Endothelial cell of umbilical vein (primary cell): Measurements from ENCODE around the gene RMND5B. TPM values are rescaled to one million over a fixed set of nuclear protein-coding genes. Genes with fewer than 3 reads are reported as not detected.

Source experiments
- BruUV-seq: library from RNA; stranded (reverse); fragments of 400-500 nt; replicated peaks from 2 replicates; lab custom pipeline; 2021; lab: Mats Ljungman, UMichigan
- CTCF ChIA-PET: fragments of 300-600, 350-600 bp; sonication (Branson Sonifier 250); formaldehyde crosslinking; loops from one replicate; lab custom pipeline; 2021; ENCODE audit warnings: antibody characterized with exemption, inconsistent platforms; lab: Charles Lee
- POLR2A ChIA-PET: fragments of 300-600, 350-600 bp; sonication (Branson Sonifier 250); formaldehyde crosslinking; loops from one replicate; lab custom pipeline; 2021; ENCODE audit warnings: antibody characterized with exemption, inconsistent platforms; lab: Charles Lee
- DNase-seq: peaks from one replicate; pipeline ENCODE4 v3.0.0-alpha.2; 2011; ENCODE audit warnings: low read depth, low spot score
- FAIRE-seq: peaks from 2 replicates; lab custom pipeline; 2011; peaks lifted over from hg19 to GRCh38; lab: Jason Lieb, UNC
- H2AFZ ChIP-seq: 2 replicates; pipeline ENCODE4 v1.6.0; 2012; ENCODE audit warnings: low read depth, low read length, control low read depth, inconsistent platforms
- H3K27ac ChIP-seq: 2 replicates; pipeline ENCODE4 v1.5.1; 2011; ENCODE audit warnings: low read depth, mild to moderate bottlenecking, control low read depth, low read length, moderate library complexity; ENCODE audit not compliant: insufficient read depth
- H3K27me3 ChIP-seq, 2 experiments: 2 replicates each; pipeline versions ENCODE4 v1.6.0 to v1.6.1; 2011; ENCODE audit warnings: low read length in 2 of 2, mixed read lengths in 1 of 2; ENCODE audit not compliant: control insufficient read depth in 2 of 2, insufficient read depth in 2 of 2
- H3K36me3 ChIP-seq, 2 experiments: 2 replicates in 1 of 2; 3 replicates in 1 of 2; pipeline ENCODE4 v1.5.1; 2011; ENCODE audit warnings: low read length in 2 of 2, mild to moderate bottlenecking in 1 of 2, moderate library complexity in 1 of 2; ENCODE audit not compliant: control insufficient read depth in 2 of 2, insufficient read depth in 2 of 2; ENCODE audit errors: extremely low read depth in 1 of 2
- H3K4me1 ChIP-seq: 3 replicates; pipeline ENCODE4 v1.5.1; 2011; ENCODE audit warnings: mild to moderate bottlenecking, low read length; ENCODE audit not compliant: control insufficient read depth, insufficient read depth; ENCODE audit errors: extremely low read depth
- H3K4me2 ChIP-seq: 2 replicates; pipeline ENCODE4 v1.6.1; 2011; ENCODE audit warnings: low read length, control low read depth, mixed read lengths; ENCODE audit not compliant: insufficient read depth
- H3K4me3 ChIP-seq, 3 experiments: fragments of 200-600 bp in 1 of 3; sonication (generic), shearing (Covaris generic) in 1 of 3; replicated peaks in 1 of 3; 2 replicates each; pipeline ENCODE4 v1.5.1; 2011 to 2016; ENCODE audit warnings: control low read depth in 3 of 3, low read length in 3 of 3, mild to moderate bottlenecking in 2 of 3, inconsistent platforms in 1 of 3, low read depth in 1 of 3, moderate library complexity in 1 of 3; ENCODE audit not compliant: insufficient read depth in 1 of 3
- H3K79me2 ChIP-seq: 2 replicates; pipeline ENCODE4 v1.6.0; 2012; ENCODE audit warnings: low read length, inconsistent platforms; ENCODE audit not compliant: control insufficient read depth, insufficient read depth
- H3K9ac ChIP-seq: replicated peaks from 2 replicates; pipeline ENCODE3; 2011; ENCODE audit warnings: low read length, control low read depth; ENCODE audit not compliant: insufficient read depth; ENCODE audit errors: extremely low read depth
- H3K9me1 ChIP-seq: replicated peaks from 3 replicates; pipeline ENCODE4 v1.6.0; 2011; ENCODE audit warnings: mild to moderate bottlenecking, low read length; ENCODE audit not compliant: control insufficient read depth, insufficient read depth; ENCODE audit errors: extremely low read depth
- H3K9me3 ChIP-seq: replicated peaks from 2 replicates; pipeline ENCODE4 v1.5.1; 2012; ENCODE audit warnings: low read length, inconsistent platforms; ENCODE audit not compliant: control insufficient read depth, insufficient read depth
- H4K20me1 ChIP-seq: replicated peaks from 2 replicates; pipeline ENCODE3; 2011; ENCODE audit warnings: mild to moderate bottlenecking, low read length; ENCODE audit not compliant: control insufficient read depth, insufficient read depth; ENCODE audit errors: extremely low read depth
- CTCF ChIP-seq, 2 donors: IDR thresholded peaks; 1 replicate in 1 of 2; 2 replicates in 1 of 2; pipeline ENCODE4 v1.5.1; 2011; ENCODE audit warnings: low read length in 2 of 2, mild to moderate bottlenecking in 2 of 2, moderate library complexity in 2 of 2, control low read depth in 1 of 2, inconsistent platforms in 1 of 2, low read depth in 1 of 2; ENCODE audit not compliant: insufficient read depth in 1 of 2; ENCODE audit errors: extremely low read depth in 1 of 2
- EZH2 ChIP-seq: IDR thresholded peaks from 2 replicates; pipeline ENCODE4 v1.6.1; 2012; ENCODE audit warnings: borderline replicate concordance, low read depth, mild to moderate bottlenecking, moderate library complexity, low read length, inconsistent platforms; ENCODE audit not compliant: severe bottlenecking
- MYC ChIP-seq: IDR thresholded peaks from one replicate; pipeline ENCODE4 v1.6.1; 2011; ENCODE audit warnings: mild to moderate bottlenecking, low read depth, low read length
- POLR2A ChIP-seq: IDR thresholded peaks from 2 replicates; pipeline ENCODE4 v1.6.1; 2012; ENCODE audit warnings: low read depth, mild to moderate bottlenecking, control low read depth, low read length
- dilution Hi-C: fragments of 300-500 bp; cut with MboI; formaldehyde crosslinking; loops from one replicate; pipeline ENCODE4 v1.15.0; 2019; ENCODE audit warnings: low sequenced_read_pairs; ENCODE audit not compliant: extremely low pct_ligation_motif_present
- intact Hi-C: fragments of 100-400 bp; cut with micrococcal nuclease; formaldehyde crosslinking; loops from one replicate; pipeline ENCODE4 v1.10.0; 2022
- polyA plus RNA-seq, 4 experiments: library from polyadenylated mRNA; depleted of rRNA in 3 of 4; stranded (reverse) in 3 of 4; unstranded in 1 of 4; fragments of >200 nt; gene quantifications; 2 replicates each; pipeline versions ENCODE4 v1.2.1 to v1.2.3, GENCODE V29; 2011 to 2012; ENCODE audit warnings: missing spikeins in 1 of 4
- total RNA-seq: library from RNA; stranded (reverse); gene quantifications from 2 replicates; pipeline ENCODE4 v1.2.3, GENCODE V29; 2021

RMND5B gene
- total and polyA plus RNA-seq, 2 donors (not counting 3 experiments of a cell fraction or from before 2014, with no cell fraction given), result 38.2 to 40.2 TPM

DNA sequence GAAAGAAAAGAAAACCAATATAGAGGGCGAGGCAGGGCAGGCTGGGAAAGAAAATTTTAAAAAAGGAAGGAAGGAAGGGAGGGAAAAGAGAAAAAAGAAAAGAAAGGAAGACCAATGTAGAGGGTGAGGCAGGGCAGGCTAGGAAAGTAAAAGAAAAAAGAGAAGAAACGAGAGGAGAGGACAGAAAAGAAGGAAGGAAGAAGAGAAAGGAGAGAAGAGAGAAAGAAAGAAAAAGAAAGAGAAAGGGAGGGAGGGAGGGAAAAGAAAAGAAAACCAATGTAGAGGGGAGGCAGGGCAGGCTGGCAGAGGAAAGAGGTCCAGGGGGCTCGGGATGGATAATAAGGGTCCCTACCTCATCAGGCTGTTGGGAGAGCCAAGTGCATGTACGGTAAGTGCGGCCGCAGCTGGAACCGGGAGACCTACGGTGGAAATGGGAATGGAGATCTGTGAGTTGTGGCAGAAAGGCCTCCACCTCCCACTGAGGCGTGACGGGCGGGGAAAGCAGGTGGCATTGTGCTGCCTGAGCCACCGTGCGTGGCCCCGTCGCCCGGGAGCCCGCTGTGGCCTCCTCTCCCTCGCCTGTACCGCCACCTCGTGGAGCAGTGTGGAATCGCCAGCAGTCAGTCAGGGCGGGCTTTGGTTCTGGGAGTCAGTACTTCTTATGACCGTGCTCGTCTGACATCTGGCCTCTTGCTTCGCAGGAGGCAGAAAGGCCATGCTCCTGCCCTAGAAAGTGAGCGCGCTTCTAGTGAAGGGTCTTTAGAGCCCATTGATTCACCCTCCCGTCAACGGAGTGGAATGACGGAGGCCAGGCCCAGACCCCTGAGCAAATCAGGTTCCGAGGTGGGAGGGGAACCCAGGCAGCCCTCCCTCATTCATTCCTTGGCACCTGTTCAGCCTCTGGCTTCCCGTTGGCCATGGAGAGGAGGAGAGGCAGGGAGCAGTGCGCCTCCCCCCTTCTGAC, 33.2 kb downstream of the RMND5B start:
- Histone ChIP-seq H3K27ac (no peak overlapping the region), H3K9me3 (no peaks in the 10 kb centered on the region), H3K4me1 (no peaks in the 10 kb centered on the region), H2AFZ (peak overlapping the region; percentile 73), H3K4me2 (no peak overlapping the region), H3K9me1 (no peaks in the 10 kb centered on the region), H3K79me2 (no peaks in the 10 kb centered on the region), H3K36me3 (no peaks in the 10 kb centered on the region), H3K27me3 (peaks cover 4% of the 10 kb centered on the region in 2 experiments), H3K9ac (no peak overlapping the region), H4K20me1 (no peaks in the 10 kb centered on the region), H3K4me3 (no peak overlapping the region)
- dilution Hi-C loops, result no loop called here
- intact Hi-C loops, result loop anchor here (1.0 to 2.0 kb wide), 4 partner anchors 18 to 557 kb away; partner anchors contain the start of gene HNRNPAB
- peak; percentile 94 for FAIRE-seq
- BruUV-seq, result no TSS peak
- POLR2A ChIA-PET, result interaction anchor here (1.4 kb wide), 1 partner anchor 10 kb away, joined by 3 read pairs; the partner anchor contains the start of gene NHP2
- CTCF ChIA-PET, result interaction anchor here (0.7 to 3.3 kb wide), 3 partner anchors 10 to 92 kb away, joined by 3 to 104 read pairs (median 6); partner anchors contain the start of gene NHP2
- TF ChIP-seq POLR2A, result no peak
- TF ChIP-seq CTCF (IDR thresholded peaks at IDR 0.05; ENCODE audit: extremely low read depth in 1 of 2, insufficient read depth in 1 of 2, low read depth in 1 of 2, low read length in 2 of 2), result peak; percentile 95 to 99
- TF ChIP-seq EZH2, result no peak
- TF ChIP-seq MYC, result no peak
- DNase-seq, result peak; percentile 78
